GM18858 (cell line): ENCODE data around the gene ZNF618.

Experiments
- ATAC-seq: cut with Tn5 transposase; IDR thresholded peaks from one replicate; pipeline ENCODE4 v1.9.1; 2021; ENCODE audit not compliant: unreplicated experiment

Gene ZNF618

DNA sequence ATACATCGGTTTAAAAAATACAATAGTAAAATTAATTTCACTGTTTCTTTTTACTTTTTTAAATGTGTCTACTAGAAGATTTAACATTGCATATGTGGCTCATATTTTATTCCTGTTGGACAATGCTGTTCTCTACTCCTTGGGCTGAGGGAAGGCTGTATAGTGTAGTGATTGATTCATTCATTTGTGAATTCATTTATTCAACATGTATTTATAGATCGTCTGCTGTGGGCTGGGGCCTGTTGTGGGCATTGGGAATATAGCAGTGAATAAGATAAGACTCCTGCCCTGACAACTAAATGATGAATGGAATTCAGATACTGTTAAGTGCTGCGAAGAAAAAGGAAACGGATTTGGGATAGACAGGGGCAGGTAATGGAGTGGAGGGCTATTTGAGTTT, 55.7 kb downstream of the ZNF618 start:
- ATAC-seq: no peak

DNA sequence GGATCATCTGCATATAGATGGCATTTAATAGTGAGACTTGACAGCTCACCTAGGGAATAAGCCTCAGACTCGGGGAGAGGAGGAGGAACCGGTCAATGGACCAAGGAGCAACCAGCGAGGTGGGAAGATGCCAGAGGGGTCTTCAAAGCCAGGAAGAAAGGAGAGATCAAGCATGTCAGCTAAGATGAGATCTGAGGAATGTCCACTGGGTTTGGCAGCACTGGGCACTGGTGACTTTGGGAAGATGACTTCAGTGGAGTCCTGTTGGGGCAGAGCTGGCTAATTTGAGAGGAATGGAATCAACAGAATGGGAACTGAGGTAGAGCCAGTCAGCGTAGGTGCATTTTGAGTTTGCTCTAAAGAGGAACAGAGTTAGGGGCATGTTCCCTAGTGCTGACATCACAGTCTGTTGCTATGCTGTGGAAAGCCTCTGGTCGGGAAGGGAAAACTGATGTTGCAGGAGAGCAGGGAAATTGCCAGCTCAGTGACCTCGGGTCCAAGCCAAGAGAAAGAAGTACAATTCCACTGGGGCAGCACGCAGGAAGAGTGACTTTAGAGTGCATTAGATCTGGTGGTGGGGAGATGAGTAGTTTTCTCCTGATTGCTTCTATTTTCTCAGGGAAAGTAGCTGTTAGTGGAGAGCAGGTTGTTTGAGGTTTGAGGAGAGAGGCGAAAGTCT, 56.9 kb downstream of the ZNF618 start:
- ATAC-seq: no peak

DNA sequence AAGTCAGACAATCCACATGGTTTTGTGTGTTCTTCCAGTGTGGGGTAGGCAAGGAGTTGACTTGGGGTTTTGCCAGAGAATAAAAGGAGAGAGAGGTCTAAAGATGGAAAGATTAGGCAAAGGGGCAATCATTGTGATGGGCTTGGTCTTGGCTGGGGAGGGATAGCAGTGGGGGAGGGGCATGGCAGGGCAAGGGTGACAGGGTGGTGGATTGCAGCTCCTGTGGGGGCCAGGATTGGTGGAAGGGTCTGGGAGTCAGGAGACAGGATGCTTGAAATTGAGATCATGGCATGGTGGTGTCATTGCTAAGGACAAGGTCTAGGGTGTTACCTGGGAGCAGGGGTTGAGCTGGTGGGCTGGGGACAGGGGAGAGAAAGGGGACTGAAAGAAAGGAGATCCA, 57.6 kb downstream of the ZNF618 start:
- ATAC-seq: no peak

- ATAC-seq: no peak
Measured at GRCh38 chr9:113934167-113934828, 58.2 kb downstream of the ZNF618 start.

- ATAC-seq: no peak
Measured at GRCh38 chr9:113934829-113935676, 58.9 kb downstream of the ZNF618 start.

- no peak for ATAC-seq
Measured at GRCh38 chr9:113935677-113936380, 59.7 kb downstream of the ZNF618 start.

DNA sequence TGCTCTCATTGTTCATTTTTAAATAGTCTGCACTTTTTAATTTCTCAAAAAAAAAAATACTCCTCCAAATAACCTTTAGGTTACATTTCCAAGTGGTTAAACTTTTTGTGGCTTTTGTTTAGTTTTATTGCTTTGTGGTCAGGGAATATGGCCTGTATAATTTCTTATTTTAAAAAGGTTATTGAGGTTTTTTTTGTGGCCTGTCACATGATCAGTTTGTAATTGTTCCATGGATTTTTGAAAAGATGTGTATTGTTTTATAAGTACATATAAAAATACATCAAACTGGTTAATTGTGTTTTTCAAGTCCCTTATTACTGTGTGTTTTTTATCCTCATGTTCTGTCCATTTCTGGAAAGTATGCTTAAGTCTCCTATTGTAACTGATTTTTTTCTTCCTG, 64.0 kb downstream of the ZNF618 start:
- ATAC-seq: no peak

- ATAC-seq: no peak
Measured at GRCh38 chr9:113941056-113941455, 64.9 kb downstream of the ZNF618 start.

DNA sequence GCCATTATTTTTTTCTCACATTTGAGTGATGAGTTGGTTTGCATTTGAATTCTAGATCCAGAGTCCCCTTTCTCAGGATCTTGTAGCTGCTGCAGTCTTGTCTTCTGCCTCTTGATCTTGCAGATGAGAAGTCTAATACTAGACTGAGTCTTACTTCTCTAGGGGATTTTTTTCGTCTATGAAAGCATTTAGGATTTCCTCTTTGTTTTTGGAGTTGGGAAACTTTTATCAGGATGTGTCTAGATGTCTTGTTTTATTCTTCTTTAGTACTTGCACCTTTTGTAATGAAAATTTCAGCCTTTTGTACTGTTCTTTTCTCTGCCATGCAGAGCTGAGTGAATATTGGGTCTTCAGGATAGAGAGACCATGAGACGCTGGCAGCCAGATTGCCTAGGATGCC, 65.4 kb downstream of the ZNF618 start:
- ATAC-seq: no peak

DNA sequence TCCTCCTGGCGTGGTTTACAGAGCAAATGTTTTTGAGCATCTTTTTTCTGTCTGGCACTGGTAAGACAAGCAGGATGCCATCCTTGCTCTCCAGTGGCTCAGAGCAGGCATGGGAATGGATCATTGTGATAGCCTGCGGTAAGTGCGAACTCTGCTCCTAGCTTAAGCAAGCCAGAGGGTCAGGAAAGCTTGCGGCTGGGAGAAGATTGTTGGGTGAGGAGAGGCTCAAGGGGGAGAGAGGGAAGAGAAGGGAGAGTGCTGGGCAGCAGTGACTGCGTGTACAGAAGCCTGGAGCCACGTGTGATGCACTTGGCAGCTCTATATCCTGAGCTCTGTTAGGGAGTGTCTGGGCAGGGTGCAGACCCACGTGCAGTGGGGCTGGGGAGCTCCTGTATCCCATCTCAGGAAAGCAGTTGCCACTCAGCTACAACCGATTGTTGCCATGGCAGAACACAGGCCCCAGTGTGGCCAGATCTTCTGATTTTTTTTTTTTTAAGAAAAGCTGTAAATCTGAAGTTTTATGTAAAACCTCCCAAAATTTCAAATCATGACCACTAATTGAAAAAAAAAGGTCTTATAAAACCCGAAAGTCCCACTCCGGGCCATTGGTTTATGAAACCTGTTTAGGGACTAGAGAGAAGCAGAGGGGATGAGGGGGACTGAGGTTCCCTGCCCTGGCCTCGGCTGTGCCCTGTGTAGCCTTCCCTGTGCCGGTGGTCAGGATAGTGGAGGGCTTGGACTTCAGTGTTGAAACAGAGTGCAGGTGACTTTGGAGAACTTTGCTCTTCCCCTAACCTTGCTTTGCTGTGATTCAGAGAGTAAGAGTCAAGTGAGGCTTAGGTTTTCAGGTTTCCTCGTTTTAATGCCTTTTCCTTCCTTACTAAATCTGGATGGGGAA, 67.3 kb downstream of the ZNF618 start:
- ATAC-seq: no peak

- no peak for ATAC-seq
Measured at GRCh38 chr9:113945784-113946183, 69.7 kb downstream of the ZNF618 start.

- no peak for ATAC-seq
Measured at GRCh38 chr9:113946496-113947115, 70.5 kb downstream of the ZNF618 start.

DNA sequence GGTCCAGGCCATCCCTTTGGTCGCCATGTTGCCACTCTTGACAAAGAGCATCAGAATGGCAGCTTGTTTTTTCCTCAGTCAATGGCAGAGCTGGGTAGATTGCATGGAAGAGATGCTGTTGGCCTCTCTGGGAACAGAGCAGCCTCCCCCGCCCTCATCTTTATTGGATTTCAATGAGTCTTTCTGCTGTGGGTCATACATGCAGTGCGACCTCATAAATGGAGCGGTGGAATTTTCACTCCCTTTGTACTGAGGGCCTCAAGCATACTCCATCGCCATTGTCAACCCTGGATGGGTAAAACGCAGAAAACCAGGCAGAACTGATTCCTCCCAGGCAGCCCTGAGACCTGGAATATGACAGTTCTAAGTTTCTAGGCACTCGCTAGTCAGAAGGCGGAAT, 71.8 kb downstream of the ZNF618 start:
- ATAC-seq: no peak

GRCh38 chr9:113948891-113949570, 72.9 kb downstream of the ZNF618 start:
- no peak for ATAC-seq

DNA sequence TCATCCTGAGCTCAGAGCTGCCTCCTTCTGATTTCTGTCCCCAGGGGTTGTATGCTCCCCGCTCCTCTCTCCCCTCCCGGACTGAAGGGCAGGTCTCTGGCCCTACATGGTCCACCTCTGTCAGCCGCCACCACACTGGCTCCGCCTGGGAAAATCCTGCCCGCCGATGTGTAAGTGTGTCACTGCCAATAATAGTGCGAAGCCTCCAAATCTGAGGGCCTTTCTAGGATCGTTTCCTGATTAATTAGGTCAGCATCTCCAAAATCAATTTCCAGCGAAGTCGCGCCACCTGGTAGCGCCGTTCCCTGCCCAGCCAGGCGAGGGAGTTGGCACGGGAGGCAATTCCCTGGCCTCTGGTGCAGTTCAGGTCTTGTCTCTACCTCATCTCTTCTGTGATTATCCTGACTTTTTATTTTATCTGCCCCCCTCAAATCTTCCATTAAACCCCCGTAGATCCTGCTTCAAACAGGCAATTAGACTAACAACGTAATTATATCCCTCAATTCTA, 73.5 kb downstream of the ZNF618 start:
- ATAC-seq: no peak

DNA sequence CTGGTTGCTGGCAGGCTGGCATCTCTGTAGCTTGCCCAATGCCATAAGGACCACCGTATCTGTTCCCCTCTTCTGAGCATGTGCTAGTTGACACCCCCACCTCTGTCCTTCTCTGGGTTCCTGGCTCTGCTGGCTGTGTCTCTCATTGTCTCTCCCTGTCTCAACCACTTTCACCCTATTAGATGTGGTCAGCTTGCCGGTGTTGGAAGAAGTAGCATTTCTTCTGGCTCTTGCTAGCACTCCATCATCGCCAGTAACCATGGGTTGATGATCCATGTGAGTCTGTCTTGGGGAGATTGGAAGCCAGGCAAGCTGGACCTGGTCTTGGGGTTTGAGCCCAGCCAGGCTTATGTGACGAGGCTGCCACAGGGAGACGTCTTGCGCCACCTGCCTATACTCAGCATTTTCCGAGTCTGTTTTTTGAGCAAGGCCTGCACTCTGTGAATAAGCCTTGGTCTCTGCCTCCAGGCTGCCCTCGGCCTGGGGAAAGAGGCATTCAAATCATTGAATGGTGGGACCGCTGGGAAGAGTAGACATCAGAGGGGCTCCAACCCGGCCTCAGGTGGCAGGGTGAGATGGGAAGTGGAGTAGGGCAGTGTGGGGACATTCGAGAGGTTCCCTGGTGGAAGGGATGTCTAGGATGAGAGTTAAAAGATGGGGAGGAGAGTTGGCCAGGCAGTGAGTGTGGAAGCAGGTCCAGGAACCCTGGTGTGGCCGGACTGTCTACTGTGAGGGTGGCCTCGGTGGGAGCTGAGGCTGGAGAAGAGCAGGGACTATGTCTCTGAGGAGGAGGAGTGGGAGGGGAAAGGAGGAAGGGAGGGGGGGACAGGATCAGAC, 74.3 kb downstream of the ZNF618 start:
- ATAC-seq: no peak

- ATAC-seq: no peak
Measured at GRCh38 chr9:113951032-113951372, 74.9 kb downstream of the ZNF618 start.

DNA sequence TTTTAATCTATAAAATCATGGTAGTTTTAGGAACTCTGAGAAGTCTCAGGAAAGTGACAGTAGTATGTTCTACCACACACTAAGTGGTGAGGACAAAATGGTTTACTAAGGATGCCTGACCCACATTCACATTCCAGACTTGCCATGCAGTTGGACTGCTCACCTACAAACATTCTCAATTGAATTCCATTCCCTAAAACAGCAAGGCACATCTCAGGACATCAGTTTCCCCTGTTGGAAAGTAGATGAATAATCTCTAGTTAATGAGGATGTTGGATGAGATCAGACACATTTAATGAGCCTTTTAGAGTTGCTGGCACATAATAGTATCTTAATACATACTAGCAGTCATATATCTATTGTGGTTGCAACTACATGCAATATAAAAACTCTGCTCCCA, 76.6 kb downstream of the ZNF618 start:
- ATAC-seq: no peak
